ENCODE results near the gene NR3C1.
"Not testable (repeated sequence)": the region's sequence is repeated elsewhere in the genome, so short reads cannot be mapped to it uniquely, and the experiment has no call there.

NR3C1 gene

DNA sequence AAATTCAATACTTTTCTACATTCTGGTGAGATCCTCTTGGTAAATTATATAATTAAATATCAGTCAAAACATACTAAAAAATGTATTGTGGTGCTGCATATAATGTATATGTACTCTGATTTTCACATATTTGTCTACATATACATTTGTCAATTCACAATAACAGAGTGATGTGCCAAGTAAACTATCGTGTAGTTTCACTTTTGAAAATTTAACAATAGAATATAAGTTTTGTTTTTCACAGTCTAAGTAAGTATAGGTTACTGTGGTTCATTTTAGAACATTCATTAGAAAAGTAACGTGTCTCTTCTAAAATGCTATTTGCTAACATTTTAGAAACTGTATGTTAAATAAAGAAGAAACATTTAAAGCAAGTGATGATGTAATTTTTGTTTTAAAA, 73.6 kb downstream of the NR3C1 start:
- no peak for DNase-seq

DNA sequence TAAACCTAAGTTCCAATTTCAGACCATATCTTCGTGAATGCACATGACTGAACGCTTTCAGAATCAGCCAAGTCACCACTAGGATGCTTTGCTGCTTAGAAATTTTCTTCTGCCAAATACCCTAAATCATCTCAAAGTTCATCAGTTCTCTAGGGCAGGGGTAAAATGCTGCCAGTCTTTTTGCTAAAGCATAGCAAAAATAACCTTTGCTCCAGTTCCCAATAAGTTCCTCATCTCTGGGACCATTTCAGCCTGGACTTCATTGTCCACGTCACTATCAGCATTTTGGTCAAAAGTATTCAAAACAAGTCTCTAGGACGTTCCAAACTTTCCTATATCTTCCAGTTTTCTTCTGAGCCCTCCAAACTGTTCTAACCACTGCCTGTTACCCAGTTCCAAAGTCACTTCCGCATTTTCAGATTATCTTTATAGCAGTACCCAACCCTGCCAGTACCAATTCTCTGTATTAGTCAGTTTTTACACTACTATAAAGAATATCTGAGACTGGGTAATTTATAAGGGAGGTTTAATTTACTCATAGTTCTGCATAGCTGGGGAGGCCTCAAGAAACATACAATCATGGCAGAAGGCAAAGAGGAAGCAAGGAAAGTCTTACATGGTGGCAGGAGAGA, 74.8 kb downstream of the NR3C1 start:
- DNase-seq = no peak

DNA sequence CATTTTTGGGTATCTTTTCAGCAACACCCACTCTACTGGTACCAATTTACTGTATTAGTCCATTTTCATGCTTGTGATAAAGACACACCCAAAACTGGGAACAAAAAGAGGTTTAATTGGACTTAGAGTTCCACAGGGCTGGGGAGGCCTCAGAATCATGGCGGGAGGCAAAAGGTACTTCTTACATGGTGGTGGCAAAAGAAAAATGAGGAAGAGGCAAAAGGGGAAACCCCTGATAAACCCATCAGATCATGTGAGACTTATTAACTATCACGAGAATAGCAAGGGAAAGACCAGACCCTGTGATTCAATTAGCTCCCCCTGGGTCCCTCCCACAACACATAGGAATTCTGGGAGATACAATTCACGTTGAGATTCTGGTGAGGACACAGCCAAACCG, 78.4 kb downstream of the NR3C1 start:
- not testable (repeated sequence) for DNase-seq

DNA sequence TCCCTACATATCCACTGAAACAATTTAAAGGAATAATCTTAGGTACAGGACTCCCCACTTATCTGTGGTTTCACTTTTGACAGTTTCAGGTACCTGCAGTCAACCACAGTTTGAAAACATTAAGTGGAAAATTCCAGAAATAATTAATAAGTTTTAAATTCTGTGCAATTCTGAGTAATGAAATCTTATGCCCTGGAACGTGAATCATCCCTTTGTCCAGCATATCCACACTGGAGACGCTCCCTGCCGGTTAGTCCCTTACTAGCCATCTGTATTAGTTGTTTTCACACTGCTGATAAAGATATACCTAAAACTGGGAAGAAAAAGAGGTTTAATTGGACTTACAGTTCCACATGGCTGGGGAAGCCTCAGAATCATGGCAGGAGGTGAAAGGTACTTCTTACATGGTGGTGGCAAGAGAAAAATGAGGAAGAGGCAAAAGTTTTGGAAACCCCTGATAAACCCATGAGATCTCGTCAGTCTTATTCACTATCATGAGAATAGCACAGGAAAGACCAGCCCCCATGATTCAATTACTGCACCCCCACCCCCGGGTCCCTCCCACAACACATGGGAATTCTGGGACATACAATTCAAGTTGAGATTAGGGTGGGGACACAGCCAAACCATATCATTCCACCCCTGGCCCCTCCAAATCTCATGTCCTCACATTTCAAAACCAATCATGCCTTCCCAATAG, 80.4 kb downstream of the NR3C1 start:
- not testable (repeated sequence) for DNase-seq

DNA sequence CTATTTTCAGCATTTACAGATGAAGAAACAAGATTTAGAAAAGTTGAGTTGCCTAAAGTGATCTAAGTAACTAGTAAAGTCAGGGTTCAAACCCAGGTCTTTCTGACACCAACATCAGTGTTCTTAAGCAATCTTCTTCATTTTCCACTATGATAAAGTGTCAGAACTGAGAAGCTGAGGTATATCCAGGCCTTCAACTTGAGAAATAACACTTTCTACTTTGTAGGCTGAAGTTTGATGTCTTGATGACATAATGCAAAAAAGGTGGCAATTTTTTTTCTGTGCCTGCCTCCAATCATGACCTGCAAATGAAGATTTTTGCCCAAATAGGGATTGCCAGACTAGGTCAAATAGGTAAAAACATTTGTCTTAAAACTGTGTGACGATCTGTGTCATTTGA, 81.3 kb downstream of the NR3C1 start:
- no peak for DNase-seq

DNA sequence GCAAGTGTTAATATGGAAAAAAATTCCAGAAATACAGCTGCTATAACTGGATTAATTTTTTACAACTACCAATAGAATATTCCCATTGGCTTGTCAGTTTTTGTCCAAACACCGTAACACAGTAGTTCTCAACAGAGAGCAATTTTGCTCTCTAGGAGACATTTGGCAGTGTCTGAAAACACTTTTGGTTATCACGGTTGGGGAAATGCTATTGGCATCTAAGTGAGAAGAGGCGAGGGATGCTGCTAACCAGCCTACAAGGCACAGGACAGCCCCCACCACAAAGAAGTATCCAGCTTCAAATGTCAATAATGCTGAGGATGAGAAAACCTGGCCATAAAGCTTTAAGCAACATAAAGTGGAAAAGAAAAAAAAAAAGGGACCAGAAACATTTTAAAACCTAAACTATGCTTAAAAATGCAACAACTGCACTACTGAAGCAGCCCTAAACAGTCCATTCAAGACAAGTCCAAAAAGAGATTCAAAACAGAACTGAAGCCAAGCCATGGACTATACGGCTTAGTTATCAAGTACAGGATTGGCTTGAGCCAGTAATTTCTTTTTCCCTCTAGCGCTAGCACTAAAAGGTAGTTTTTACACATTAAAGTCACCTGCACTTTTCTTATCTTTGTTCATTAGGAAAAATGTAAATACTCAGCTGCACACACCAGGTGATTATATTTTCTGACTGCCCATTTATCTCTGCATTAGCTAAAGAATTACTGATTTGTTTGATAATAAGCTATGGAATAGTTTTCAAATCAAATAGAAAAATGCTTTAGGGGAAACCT, 83.9 kb downstream of the NR3C1 start:
- no peak for DNase-seq

DNA sequence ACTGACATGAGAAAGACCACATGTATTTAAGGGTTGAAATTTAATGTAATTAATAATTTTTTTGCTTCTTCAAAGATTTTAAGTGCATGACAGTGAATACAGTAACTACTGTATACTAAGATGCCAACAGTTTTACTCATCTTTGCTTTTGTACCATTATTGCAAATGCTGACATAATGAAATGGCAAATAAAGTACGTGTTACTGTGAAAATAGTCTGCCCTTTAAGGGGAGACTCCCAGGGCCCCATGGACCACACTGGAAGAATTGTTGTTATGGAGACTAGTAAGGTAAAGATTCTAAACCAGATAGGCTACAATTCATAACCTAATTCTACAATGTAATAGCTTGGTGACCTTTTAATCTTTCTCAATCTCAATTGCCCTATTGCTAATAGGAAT, 84.7 kb downstream of the NR3C1 start:
- DNase-seq = no peak

DNA sequence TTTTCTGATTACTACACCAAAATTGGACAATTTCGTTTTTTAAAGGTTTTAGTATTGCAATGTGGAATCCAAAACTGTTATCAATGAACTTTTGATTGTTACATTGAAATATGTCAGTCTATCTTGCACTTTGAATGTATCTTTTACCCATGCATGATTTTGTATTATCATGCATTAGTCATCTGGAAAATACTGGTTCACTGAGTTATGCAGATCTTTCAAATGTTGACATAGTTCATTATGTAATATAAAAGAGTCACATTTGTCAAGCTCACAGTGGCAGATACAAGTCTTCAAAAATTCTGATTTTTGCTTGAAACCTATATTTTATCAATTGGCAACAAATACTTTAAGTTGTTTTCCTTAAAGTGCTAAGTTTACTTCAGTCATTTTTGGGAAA, 85.2 kb downstream of the NR3C1 start:
- DNase-seq = no peak

DNA sequence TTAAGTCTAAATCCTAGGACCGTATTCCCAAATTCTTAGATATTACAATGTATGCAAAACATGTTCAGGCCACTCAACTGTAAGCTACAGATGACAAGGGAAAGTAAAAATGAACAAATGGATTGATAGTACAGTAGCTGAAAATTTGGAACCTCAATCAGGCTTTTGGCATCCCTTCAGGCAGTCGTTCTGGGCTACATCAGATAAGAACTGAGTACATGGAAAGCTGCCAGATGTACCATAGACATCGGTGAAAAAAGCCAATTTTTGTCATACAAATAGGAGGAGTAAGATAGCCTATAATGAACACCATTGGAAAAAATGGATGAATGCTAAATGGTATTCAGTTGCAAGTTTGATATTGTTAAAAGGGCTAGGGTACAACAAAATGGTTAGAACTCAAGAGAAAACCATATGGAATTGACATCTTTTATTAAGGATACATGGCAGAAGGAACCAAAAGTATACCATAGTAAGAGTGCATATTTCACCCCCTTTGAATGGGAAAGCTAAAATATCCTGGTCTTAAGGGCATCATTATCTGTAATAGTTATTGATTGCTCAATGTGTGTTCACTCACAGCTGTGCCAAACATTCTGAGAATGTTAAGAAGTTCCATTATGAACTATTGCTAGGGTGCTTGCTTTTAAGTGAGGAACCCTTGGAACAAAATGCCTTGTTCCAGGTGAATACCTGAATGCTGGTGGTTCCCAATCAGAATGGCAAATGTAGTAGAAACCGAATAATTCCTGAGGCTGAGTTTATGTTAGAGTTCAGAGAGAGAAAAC, 86.4 kb downstream of the NR3C1 start:
- DNase-seq = no peak

DNA sequence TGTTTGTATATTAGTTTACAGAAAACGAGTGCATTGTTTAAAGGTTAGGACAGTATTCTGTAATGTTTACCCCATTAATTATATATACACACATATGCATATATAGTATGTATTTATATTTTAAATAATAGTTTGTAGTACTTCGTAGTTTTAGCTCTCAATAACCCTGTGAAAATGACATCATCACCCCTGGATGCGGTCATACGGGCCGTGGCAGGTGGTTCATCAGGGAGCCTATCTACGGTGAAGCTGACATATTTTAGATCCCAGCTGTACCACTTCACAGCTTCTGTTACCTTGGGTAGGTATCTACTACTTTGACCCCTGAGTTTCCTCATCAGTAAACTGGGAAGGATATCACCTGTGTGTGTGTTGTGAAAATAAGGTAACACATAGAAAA, 87.1 kb downstream of the NR3C1 start:
- DNase-seq = no peak

DNA sequence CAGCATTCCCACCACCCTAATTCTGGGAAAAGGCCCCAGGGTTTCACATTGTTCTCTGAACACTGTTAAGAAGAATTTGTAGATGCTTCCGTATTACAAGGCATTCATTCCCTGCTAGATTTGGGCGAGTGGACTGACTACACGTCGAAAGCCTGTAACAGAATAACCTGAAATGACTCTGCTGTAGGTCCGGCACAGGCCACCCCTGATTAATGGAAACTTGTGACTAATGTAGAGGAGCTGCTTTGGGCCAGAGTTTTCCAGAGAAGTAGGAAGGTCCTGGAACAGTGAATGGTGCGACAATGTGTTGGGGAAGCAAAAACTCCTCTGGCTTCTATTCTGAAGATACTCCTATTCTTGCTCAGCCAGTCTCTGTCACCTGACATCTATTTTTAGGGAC, 87.6 kb downstream of the NR3C1 start:
- no peak for DNase-seq

DNA sequence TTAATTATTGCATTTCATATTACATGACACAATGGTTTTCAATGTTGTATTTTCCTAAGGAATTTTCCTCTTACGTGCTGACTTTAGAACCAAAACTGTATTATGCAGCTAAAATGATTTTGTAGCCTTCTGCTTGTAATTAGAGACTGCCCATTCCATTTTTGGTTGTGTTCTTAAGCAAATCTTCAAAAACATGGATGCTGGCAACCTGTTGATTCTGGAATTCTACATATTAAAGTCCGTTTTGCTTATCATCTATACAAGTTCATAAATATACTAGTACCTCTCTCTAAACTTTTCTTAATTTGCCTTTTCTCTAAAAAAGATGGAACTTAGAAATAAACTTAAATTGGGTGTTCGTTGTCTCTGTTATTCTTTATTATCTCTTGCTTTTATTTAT, 88.3 kb downstream of the NR3C1 start:
- DNase-seq = no peak

DNA sequence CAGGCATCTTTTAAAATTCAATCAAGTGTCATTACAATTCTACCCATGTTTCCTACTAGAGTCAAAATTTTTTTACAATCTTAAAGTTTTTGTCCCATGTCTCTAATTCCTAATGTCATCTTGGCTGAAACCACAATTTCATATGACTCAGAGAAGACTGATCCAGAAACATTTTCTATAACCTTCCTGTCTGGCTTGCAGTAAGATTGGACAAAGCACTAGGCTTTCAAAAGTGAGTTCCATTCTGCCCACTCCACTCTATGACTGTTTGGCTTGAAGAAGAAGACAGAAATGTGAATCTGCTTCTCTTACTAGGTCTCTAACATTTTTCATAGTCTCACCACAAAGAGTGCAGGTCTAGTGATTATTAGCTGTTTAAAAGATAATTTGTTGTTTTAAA, 88.8 kb downstream of the NR3C1 start:
- DNase-seq = no peak

DNA sequence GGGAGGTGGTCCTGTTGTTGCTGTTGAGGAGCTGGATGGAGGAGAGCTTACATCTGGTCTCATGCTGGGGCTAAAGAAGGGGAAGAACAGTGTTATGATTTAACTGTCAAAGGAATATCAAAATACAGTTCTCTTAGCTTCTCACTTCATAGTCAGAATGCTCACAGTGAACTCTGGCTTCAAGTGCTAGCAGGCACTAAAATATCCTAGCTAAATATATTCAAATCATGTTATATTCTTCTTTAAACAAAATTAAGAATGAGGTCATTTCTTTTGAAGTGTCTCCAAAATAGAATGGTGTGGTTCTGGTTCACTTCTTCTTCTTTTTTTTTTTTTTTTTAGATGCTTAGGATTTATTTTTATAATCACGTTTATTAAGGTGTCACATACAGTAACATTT, 89.4 kb downstream of the NR3C1 start:
- DNase-seq = no peak

DNA sequence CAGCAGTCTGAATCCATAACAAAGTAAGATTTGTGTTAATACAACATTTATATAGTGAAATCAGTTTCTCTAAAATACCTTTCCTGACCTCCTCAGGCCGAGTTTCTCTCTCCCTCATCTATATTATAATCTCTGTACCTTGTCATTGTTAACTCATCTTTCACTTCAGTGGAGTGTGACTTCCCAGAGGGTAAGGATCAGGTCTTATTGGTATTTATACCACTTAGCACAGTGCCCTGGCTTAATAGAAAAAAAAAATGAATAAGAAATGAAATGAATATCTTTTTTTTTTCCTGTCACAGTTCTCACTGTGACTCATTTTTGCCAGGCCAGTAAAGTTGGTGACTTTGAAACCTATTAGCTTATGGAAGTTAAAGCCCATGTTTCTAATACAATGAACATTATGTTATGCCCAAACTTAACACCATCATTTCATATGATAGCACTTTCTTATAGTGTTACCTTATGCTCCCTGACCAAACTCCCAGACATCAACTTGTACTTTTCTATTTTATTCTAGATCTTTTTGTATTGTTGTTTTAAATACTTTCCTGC, 90.1 kb downstream of the NR3C1 start:
- no peak for DNase-seq

DNA sequence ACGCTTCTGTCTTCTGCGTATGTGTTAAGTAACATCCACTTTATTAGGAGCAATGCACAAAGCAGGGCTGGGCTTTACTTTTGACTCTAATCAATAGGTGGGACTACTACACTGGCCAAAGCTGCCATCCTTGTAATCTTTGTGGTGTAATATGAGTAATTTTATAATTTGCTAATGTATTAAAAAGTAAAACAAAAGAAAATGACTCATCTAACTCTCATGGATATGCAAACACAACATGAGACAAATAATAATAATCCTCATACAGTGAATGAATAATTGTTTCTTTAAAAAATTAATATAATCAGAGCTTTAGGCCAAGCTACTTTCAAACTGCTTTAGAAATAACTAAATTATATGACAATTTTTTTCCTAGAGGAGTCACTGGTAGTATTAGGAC, 90.7 kb downstream of the NR3C1 start:
- no peak for DNase-seq

DNA sequence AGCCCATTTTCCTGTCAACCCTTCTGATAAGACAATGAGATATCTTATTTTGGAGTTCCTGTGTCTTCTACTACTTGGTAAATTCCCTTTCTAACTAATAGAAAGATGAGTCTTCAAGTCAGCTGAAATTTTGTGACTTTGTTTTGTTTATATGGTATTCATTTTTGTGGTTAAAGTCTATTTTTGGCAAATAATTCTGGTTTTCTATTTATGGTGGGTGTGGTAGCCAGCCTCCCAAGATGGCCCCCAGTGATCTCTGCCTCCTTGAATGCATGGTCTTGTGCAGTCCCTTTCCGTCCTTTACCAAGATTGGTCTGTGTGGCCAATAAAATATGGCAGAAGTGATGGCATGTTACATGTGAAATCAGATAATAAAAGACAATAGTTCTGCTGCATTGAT, 91.5 kb downstream of the NR3C1 start:
- DNase-seq = no peak

DNA sequence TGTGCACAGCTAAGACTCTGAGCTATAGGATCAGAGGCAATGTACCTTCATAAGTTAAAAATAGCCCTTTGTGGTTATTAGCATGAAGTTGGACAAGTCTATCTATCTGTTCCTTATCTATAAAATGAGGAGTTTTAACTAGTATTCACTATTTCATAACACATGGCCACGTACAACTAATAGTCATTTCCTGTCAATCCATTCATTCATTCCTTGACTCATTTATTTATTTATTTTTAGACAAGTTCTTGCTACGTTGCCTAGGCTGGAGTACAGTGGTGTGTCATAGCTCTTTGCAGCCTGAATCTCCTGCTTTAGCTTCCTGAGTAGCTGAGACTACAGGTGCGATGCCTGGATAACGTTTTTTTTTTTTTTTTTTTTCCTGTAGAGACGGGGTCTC, 92.1 kb downstream of the NR3C1 start:
- DNase-seq = no peak

DNA sequence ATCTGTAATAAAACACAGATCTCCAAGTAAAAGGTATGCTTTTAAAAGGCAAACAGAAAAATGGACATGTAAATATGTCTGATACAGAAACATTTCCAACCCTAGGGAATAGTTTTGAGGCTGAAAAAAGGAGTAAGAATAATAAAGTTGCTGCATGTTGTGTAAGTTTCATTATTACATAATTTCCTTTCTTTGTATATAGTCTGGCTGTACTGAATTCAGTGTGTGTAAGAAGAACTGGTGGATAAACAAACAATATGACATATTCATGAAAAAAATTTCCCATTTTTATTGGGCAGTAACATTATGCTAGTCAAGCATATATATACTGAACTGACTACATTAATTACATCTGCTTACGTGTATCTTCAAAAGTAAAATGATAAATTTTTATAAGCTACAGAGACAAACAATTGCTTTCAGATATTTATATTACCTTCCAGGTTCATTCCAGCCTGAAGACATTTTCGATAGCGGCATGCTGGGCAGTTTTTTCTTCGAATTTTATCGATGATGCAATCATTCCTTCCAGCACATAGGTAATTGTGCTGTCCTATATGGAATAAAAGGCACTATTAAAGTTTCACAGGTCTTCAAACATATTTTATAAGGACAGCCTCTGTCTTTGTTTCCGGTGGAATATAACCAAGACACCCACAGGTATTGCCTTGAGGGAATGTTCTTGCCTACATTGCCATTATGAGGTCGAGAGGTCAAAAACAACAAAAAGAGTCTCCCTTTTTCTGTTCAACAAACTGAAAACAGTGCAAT, 93.6 kb downstream of the NR3C1 start:
- DNase-seq = no peak

DNA sequence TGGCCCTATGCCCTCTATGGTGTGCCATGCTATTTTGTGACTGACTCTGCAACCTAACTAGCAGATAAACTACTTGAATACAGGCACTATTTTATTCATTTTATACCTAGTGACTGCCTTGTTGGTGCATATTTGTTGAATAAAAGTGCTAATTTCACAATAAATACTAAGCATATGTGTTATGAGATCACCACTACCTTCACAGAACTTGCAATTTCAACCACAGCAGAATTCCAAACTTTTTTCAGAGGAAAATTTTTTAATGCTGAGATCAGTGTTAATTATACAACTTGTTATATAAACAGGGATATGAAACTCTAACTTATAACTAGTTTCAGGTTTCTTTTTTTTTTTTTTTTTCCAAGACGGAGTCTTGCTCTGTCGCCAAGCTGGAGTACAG, 94.8 kb downstream of the NR3C1 start:
- DNase-seq = no peak

DNA sequence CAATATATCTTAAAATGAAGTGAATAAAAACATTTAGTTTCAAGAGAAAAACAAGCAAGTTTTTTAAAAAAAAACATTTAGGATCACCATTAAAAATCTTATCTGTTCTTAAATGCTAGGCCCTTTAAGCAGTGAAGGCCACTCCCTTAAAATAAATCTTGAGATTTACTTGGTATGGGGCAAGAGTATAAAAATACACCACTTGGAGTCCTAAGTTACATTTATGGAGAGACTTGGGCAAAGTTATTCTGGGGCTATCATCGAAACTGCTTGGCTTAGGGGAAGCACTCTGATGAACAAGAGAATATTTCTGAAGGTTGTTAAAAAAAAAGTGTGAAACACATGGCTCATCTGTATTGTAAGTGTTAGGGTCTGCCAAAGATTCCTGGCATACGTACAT, 97.4 kb downstream of the NR3C1 start:
- no peak for DNase-seq

DNA sequence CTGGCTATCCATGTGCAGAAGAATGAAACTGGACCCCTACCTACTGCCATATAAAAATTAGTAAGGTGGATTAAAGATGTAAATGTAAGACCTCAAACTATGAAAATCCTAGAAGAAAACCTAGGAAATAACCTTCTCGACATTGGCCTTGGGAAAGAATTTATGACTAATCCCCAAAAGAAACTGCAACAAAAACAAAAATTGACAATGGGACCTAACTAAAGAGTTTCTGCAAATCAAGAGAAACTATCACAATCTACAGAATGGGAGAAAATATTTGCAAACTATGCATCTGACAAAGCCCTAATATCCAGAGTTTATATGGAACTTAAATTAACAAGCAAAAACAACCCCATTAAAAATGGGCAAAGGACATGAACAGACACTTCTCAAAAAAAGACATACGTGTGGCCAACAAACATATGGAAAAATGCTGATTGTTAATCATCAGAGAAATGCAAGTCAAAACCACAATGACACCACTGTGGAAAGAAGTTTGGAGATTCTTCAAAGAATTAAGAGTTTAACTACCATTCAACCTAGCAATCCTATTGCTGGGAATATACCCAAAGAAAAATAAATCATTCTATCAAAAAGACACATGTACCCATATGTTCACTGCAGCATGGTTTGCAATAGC, 98.5 kb downstream of the NR3C1 start:
- DNase-seq = no peak

All from activated naive CD4-positive, alpha-beta T cell treated with Interleukin-2 at 50 U/mL for 16 hours (primary cell).